UCSD-AML1 (cell line): Measurements from ENCODE around the gene BEND7.

Experiments used
- DNase-seq: peaks from one replicate; lab custom pipeline; 2025; ENCODE audit not compliant: unreplicated experiment; lab: John Stamatoyannopoulos, UW

Gene BEND7

GRCh38 chr10:13521026-13521425 lies 7.8 kb downstream of the BEND7 start:
- DNase-seq = no peak

- DNase-seq = no peak
Measured at GRCh38 chr10:13520194-13520593, 8.6 kb downstream of the BEND7 start.

- DNase-seq = no peak
Measured at GRCh38 chr10:13518076-13518692, 10.6 kb downstream of the BEND7 start.

- no peak for DNase-seq
Measured at GRCh38 chr10:13517675-13518074, 11.1 kb downstream of the BEND7 start.

GRCh38 chr10:13516176-13516575 lies 12.6 kb downstream of the BEND7 start:
- no peak for DNase-seq

GRCh38 chr10:13515467-13515866 lies 13.3 kb downstream of the BEND7 start:
- no peak for DNase-seq

- DNase-seq = no peak
Measured at GRCh38 chr10:13514296-13514695, 14.5 kb downstream of the BEND7 start.

GRCh38 chr10:13512564-13512963 lies 16.2 kb downstream of the BEND7 start:
- DNase-seq = no peak

- DNase-seq = no peak
Measured at GRCh38 chr10:13511409-13511808, 17.4 kb downstream of the BEND7 start.

GRCh38 chr10:13505052-13505680 lies 23.6 kb downstream of the BEND7 start:
- DNase-seq = no peak

GRCh38 chr10:13503745-13504463 lies 24.9 kb downstream of the BEND7 start:
- no peak for DNase-seq

- DNase-seq = no peak
Measured at GRCh38 chr10:13502380-13502779, 26.4 kb downstream of the BEND7 start.

- DNase-seq = no peak
Measured at GRCh38 chr10:13500201-13500600, 28.6 kb downstream of the BEND7 start.

- DNase-seq = no peak
Measured at GRCh38 chr10:13499150-13499549, 29.7 kb downstream of the BEND7 start.

- no peak for DNase-seq
Measured at GRCh38 chr10:13496931-13497330, 31.9 kb downstream of the BEND7 start.

GRCh38 chr10:13496164-13496563 lies 32.6 kb downstream of the BEND7 start:
- no peak for DNase-seq

- no peak for DNase-seq
Measured at GRCh38 chr10:13492493-13493180, 36.2 kb downstream of the BEND7 start.

GRCh38 chr10:13491747-13492360 lies 37.0 kb downstream of the BEND7 start:
- no peak for DNase-seq

GRCh38 chr10:13490503-13490902 lies 38.3 kb downstream of the BEND7 start:
- DNase-seq = no peak

GRCh38 chr10:13489035-13489599 lies 39.7 kb downstream of the BEND7 start:
- no peak for DNase-seq

- DNase-seq = no peak
Measured at GRCh38 chr10:13485623-13486022, 43.2 kb downstream of the BEND7 start.
